Body of pancreas (tissue), 4 donors: ENCODE data around the gene SLC6A1. TPM values are rescaled to one million over a fixed set of nuclear protein-coding genes. Genes with fewer than 3 reads are reported as not detected.

ENCODE experiments used
- ATAC-seq: fragments of 150-250 bp; one replicate; pipeline ENCODE4 v1.9.1; 2016
- DNase-seq, 4 donors: peaks; one replicate each; pipeline ENCODE4 v3.0.0-alpha.2; 2019
- H3K27ac ChIP-seq, 4 donors: fragments of 200-600 bp; sonication (generic); 1 replicate in 3 of 4; 2 replicates in 1 of 4; pipeline versions ENCODE4 v1.5.1 to v1.6.1; 2016 to 2019; ENCODE audit warnings: mild to moderate bottlenecking in 1 of 4, mixed read lengths in 1 of 4, moderate library complexity in 1 of 4
- H3K27me3 ChIP-seq, 2 donors: fragments of 200-600 bp; sonication (generic); one replicate each; pipeline ENCODE4 v1.6.0; 2016; ENCODE audit warnings: mild to moderate bottlenecking in 1 of 2
- H3K36me3 ChIP-seq, 2 donors: fragments of 200-600 bp; sonication (generic); replicated peaks in 1 of 2; 2 replicates each; pipeline ENCODE4 v1.5.1; 2016; ENCODE audit warnings: low read depth in 2 of 2; ENCODE audit not compliant: insufficient read depth in 1 of 2
- H3K4me1 ChIP-seq: fragments of 200-600 bp; sonication (generic); one replicate; pipeline ENCODE4 v1.6.0; 2016
- H3K4me3 ChIP-seq, 2 donors: fragments of 200-600 bp; sonication (generic); 1 replicate in 1 of 2; 2 replicates in 1 of 2; pipeline ENCODE4 v1.5.1; 2016 to 2019
- H3K9me3 ChIP-seq, 3 donors: fragments of 200-600 bp; sonication (generic); 1 replicate in 2 of 3; 2 replicates in 1 of 3; pipeline ENCODE4 v1.5.1; 2016
- POLR2A ChIP-seq, 3 donors: fragments of 450-650 bp; IDR thresholded peaks; one replicate each; pipeline ENCODE4 v1.6.1; 2016; ENCODE audit warnings: antibody characterized with exemption in 3 of 3, mild to moderate bottlenecking in 2 of 3
- WGBS, 2 donors: methylation state at CpG; one replicate each; pipeline ENCODE4 v1.1.5; 2017; 5-methylcytosine and 5-hydroxymethylcytosine counted together
- intact Hi-C: fragments of 100-400 bp; cut with DNase I; formaldehyde crosslinking; loops from one replicate; pipeline ENCODE4 v1.15.1; 2023
- total RNA-seq, 2 donors: library from RNA; depleted of rRNA; stranded (reverse); fragments of >200 nt; gene quantifications; one replicate each; pipeline ENCODE4 v1.1.0, GENCODE V29; 2016
- TF ChIP-seq, protein P1 (sequence below), 7 experiments: fragments of 450-650 bp in 4 of 7; fragments of 200-600 bp in 3 of 7; sonication (generic) in 3 of 7; IDR thresholded peaks; one replicate each; pipeline ENCODE4 v1.5.1; 2016 to 2019; ENCODE audit warnings: antibody characterized with exemption in 7 of 7

The SLC6A1 gene
- total RNA-seq, 2 donors from 2014 or later, result 0.26 to 0.66 TPM

GRCh38 chr3:10948326-10948725 is 44.2 kb upstream of the SLC6A1 start:
- DNase-seq (no peak), ATAC-seq (no peak)
- Histone ChIP-seq H3K4me1 (no peaks in the 10 kb centered on the region), H3K27me3 (no peaks in the 10 kb centered on the region), H3K36me3 (no peaks in the 10 kb centered on the region), H3K27ac (no peak overlapping the region), H3K4me3 (no peak overlapping the region), H3K9me3 (no peaks in the 10 kb centered on the region)
- no peak for TF ChIP-seq POLR2A (IDR thresholded peaks at IDR 0.05)
- TF ChIP-seq, protein P1, sequence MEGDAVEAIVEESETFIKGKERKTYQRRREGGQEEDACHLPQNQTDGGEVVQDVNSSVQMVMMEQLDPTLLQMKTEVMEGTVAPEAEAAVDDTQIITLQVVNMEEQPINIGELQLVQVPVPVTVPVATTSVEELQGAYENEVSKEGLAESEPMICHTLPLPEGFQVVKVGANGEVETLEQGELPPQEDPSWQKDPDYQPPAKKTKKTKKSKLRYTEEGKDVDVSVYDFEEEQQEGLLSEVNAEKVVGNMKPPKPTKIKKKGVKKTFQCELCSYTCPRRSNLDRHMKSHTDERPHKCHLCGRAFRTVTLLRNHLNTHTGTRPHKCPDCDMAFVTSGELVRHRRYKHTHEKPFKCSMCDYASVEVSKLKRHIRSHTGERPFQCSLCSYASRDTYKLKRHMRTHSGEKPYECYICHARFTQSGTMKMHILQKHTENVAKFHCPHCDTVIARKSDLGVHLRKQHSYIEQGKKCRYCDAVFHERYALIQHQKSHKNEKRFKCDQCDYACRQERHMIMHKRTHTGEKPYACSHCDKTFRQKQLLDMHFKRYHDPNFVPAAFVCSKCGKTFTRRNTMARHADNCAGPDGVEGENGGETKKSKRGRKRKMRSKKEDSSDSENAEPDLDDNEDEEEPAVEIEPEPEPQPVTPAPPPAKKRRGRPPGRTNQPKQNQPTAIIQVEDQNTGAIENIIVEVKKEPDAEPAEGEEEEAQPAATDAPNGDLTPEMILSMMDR (IDR thresholded peaks at IDR 0.05), result no peak
- intact Hi-C loops, result loop anchor here (5.0 kb wide), 1 partner anchor 109 kb away; no protein-coding TSS in a partner anchor
- 71% methylated on average over 4 to 6 of the region's 6 CpGs for WGBS, 2 donors

DNA sequence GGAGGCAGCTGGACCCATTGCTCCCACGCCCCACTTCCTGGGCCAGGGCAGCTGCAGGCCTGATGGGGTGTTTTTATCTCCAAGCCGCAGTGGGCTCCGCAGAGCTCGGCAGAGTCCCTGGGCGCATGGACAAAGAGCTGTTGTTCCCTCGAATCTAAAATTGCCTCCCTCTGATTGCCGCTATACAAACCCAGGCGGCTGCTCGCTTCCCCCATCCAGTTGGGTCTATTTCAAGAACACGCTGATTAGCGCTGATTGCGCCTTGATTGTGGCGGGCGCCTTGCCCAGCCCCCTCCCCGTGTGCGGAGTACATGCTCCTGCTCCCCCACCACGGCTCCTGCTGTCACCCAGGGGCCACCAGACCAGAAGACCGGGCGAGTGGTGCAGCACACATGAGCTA is 43.4 kb upstream of the SLC6A1 start:
- Histone ChIP-seq H3K27me3 (no peaks in the 10 kb centered on the region), H3K9me3 (no peaks in the 10 kb centered on the region), H3K4me1 (no peaks in the 10 kb centered on the region), H3K36me3 (no peaks in the 10 kb centered on the region), H3K27ac (no peak overlapping the region), H3K4me3 (no peak overlapping the region)
- DNase-seq (no peak), ATAC-seq (no peak)
- 53 to 58% methylated on average over 19 of the region's 19 CpGs for WGBS, 2 donors
- no peak for TF ChIP-seq POLR2A (IDR thresholded peaks at IDR 0.05)
- TF ChIP-seq, protein P1 (IDR thresholded peaks at IDR 0.05), result no peak
- intact Hi-C loops, result loop anchor here (5.0 kb wide), 1 partner anchor 108 kb away; no protein-coding TSS in a partner anchor

DNA sequence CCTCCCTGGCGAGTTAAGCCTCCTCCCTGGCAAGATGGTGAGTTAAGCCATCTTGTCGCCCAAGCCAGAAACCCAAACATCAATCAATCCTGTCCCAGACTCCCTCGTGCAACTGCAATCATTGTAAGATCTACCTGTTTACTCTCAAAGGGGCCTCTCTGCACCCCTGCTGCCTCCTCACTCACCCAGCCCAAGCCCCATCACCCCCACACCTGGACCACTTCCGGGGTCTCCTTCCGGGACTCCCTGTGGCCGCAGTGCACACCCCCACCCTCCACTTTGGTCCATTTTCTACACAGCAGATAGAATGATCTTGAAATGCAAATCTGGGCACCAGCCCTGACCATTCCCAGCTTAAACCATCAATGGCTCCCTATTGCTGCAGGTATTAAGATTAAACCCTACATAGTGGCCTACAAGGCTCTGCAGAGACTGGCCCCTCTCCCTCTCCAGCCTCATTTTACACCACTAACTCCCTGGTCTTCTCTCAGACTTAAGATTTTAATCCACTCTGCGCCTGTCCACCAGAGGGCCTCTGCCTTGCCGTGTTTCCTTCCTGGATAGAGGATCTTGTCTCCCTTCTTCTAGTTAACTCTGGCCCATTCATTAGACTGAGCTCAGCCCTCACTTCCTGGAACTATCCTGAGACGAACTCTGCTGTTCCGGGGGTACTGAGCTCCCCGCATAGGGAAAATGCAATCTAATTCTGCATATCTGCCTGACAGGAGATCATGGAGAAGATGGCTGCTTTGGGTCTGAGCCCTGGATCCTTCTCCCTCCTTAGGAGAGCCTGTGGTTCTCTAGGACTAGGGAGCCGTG is 41.9 kb upstream of the SLC6A1 start:
- DNase-seq (peak in 2 of 4 donors; percentile 11 to 12), ATAC-seq (no peak)
- Histone ChIP-seq H3K4me1 (no peaks in the 10 kb centered on the region), H3K27ac (no peak overlapping the region), H3K36me3 (no peaks in the 10 kb centered on the region), H3K27me3 (no peaks in the 10 kb centered on the region), H3K4me3 (no peak overlapping the region), H3K9me3 (no peaks in the 10 kb centered on the region)
- intact Hi-C loops, result no loop called here
- no peak for TF ChIP-seq POLR2A (IDR thresholded peaks at IDR 0.05)
- TF ChIP-seq, protein P1 (IDR thresholded peaks at IDR 0.05), result peak in 5 of 7 experiments; percentile 13 to 43 (median 31)
- WGBS, 2 donors, result 37 to 38% methylated on average over 9 to 12 of the region's 12 CpGs

DNA sequence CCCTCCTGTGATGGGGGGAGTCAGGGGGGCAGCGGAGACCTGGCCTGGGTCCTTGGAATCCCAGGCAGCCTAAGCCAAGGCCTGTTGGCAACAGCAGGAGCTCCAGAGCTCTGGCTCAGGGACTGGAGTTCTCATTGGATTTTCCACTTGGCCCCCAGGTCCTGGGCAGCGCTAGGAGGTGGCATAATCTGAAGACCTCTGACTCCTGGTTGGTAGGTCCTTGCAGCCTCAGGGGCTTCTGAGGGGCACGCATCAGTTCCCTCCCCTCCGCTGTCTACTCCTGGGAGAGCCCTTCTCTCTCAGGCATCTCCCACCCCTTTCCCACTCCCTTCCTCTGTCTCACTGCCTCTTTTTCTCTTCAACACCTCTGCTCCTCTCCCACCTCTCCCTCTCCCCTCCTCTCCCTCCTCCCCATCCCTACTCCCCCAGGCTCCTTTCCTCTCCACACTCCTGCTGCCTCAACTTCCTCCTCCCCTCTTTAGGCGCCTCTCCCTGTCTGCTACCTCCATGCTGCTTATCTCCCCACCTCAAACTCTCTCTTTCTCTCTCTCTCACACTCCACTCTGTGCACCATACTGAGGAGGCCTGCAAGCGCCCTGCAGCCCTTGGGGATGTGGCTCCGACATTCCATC is 41.1 kb upstream of the SLC6A1 start:
- H3K4me3 ChIP-seq, result no peak overlapping the region
- intact Hi-C loops, result no loop called here
- ATAC-seq (no peak), DNase-seq (no peak)
- no peaks in the 10 kb centered on the region for H3K9me3 ChIP-seq
- H3K27me3 ChIP-seq, result no peaks in the 10 kb centered on the region
- no peaks in the 10 kb centered on the region for H3K4me1 ChIP-seq
- 45 to 61% methylated on average over 7 of the region's 7 CpGs for WGBS, 2 donors
- H3K27ac ChIP-seq, result no peak overlapping the region
- no peaks in the 10 kb centered on the region for H3K36me3 ChIP-seq
- TF ChIP-seq, protein P1 (IDR thresholded peaks at IDR 0.05), result no peak
- TF ChIP-seq POLR2A (IDR thresholded peaks at IDR 0.05), result no peak
